ENCODE measurements around the gene KRT72.
A peak's percentile ranks its signal among the peaks of the same experiment; 100 is the strongest.

KRT72 gene

GRCh38 chr12:52600941-52601481, at the start of gene KRT72:
Gene KRT72 (minus strand): TSS chr12:52601463. CDS start chr12:52601452, 11 bp downstream.
- H3K4me3 ChIP-seq (ENCODE audit: low read length): no peak within 1 kb of the TSS
- no peak for DNase-seq (ENCODE audit: low read depth)
- TF ChIP-seq CTCF (IDR thresholded peaks at IDR 0.05; ENCODE audit: insufficient read depth, low read depth, low read length, missing control alignments): no peak

- no peak for TF ChIP-seq CTCF (IDR thresholded peaks at IDR 0.05; ENCODE audit: insufficient read depth, low read depth, low read length, missing control alignments)
- DNase-seq (ENCODE audit: low read depth): no peak
- no peak overlapping the region for H3K4me3 ChIP-seq (ENCODE audit: low read length)
Measured at GRCh38 chr12:52650520-52651081, 49.3 kb upstream of the KRT72 start.

- no peak overlapping the region for H3K4me3 ChIP-seq (ENCODE audit: low read length)
- no peak for DNase-seq (ENCODE audit: low read depth)
- TF ChIP-seq CTCF (IDR thresholded peaks at IDR 0.05; ENCODE audit: insufficient read depth, low read depth, low read length, missing control alignments): no peak
Measured at GRCh38 chr12:52649066-52649465, 47.8 kb upstream of the KRT72 start.

- no peak for DNase-seq (ENCODE audit: low read depth)
- H3K4me3 ChIP-seq (ENCODE audit: low read length): no peak overlapping the region
- TF ChIP-seq CTCF (IDR thresholded peaks at IDR 0.05; ENCODE audit: insufficient read depth, low read depth, low read length, missing control alignments): no peak
Measured at GRCh38 chr12:52648012-52648550, 46.8 kb upstream of the KRT72 start.

- DNase-seq (ENCODE audit: low read depth): no peak
Measured at GRCh38 chr12:52647601-52648000, 46.3 kb upstream of the KRT72 start.

GRCh38 chr12:52646613-52647012, 45.4 kb upstream of the KRT72 start:
- H3K4me3 ChIP-seq (ENCODE audit: low read length): no peak overlapping the region
- no peak for DNase-seq (ENCODE audit: low read depth)
- no peak for TF ChIP-seq CTCF (IDR thresholded peaks at IDR 0.05; ENCODE audit: insufficient read depth, low read depth, low read length, missing control alignments)

More at GRCh38 chr12:52647601-52648000, 46.3 kb upstream of the KRT72 start:
- TF ChIP-seq CTCF (IDR thresholded peaks at IDR 0.05; ENCODE audit: insufficient read depth, low read depth, low read length, missing control alignments): no peak
- no peak overlapping the region for H3K4me3 ChIP-seq (ENCODE audit: low read length)

- no peak overlapping the region for H3K4me3 ChIP-seq (ENCODE audit: low read length)
- DNase-seq (ENCODE audit: low read depth): peak; percentile 13
- TF ChIP-seq CTCF (IDR thresholded peaks at IDR 0.05; ENCODE audit: insufficient read depth, low read depth, low read length, missing control alignments): no peak
Measured at GRCh38 chr12:52645982-52646381, 44.7 kb upstream of the KRT72 start.
